Measurements from ENCODE around the gene HSD3B1.
"Not testable (repeated sequence)": the region's sequence is repeated elsewhere in the genome, so short reads cannot be mapped to it uniquely, and the experiment has no call there.

Gene HSD3B1

GRCh38 chr1:119560402-119560801 is 53.4 kb downstream of the HSD3B1 start:
- DNase-seq = not testable (repeated sequence)

- no peak for DNase-seq
Measured at GRCh38 chr1:119564548-119564947, 57.5 kb downstream of the HSD3B1 start.
